HFF-Myc (cell line): ENCODE measurements around the gene LAMC1.

ENCODE experiments used
- DNase-seq: peaks from one replicate; pipeline ENCODE4 v3.0.0-alpha.2; 2011; ENCODE audit warnings: low read depth; ENCODE audit errors: extremely low read depth
- H3K4me3 ChIP-seq: replicated peaks from 2 replicates; pipeline ENCODE4 v1.5.1; 2011; ENCODE audit warnings: low read depth, mild to moderate bottlenecking, control low read depth, low read length
- TF ChIP-seq, protein P1 (sequence below): IDR thresholded peaks from 2 replicates; pipeline ENCODE4 v1.5.1; 2012; ENCODE audit warnings: mild to moderate bottlenecking, low read depth, low read length, control low read depth; ENCODE audit errors: missing control alignments

The LAMC1 gene

DNA sequence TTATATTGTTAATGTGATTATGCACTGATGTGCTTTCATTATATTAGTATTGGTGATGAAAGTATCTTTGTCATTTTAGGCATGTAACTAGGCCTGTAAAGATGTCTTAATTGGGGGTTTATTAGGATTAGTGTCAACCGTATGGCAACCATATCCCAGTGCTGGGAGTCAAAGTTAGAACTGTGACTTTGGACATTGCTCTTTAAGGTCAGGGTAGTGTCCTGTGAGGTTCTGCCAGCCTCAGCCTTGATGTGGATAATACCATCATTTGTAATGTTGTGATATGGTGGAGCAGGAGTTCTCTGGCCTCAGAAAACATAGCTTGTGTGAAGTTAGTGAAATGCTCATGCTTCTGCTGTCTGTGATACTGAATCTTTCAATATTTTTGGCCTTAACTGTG is 59.4 kb downstream of the LAMC1 start:
- TF ChIP-seq, protein P1, sequence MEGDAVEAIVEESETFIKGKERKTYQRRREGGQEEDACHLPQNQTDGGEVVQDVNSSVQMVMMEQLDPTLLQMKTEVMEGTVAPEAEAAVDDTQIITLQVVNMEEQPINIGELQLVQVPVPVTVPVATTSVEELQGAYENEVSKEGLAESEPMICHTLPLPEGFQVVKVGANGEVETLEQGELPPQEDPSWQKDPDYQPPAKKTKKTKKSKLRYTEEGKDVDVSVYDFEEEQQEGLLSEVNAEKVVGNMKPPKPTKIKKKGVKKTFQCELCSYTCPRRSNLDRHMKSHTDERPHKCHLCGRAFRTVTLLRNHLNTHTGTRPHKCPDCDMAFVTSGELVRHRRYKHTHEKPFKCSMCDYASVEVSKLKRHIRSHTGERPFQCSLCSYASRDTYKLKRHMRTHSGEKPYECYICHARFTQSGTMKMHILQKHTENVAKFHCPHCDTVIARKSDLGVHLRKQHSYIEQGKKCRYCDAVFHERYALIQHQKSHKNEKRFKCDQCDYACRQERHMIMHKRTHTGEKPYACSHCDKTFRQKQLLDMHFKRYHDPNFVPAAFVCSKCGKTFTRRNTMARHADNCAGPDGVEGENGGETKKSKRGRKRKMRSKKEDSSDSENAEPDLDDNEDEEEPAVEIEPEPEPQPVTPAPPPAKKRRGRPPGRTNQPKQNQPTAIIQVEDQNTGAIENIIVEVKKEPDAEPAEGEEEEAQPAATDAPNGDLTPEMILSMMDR = no peak
- no peak for DNase-seq
- no peak overlapping the region for H3K4me3 ChIP-seq

DNA sequence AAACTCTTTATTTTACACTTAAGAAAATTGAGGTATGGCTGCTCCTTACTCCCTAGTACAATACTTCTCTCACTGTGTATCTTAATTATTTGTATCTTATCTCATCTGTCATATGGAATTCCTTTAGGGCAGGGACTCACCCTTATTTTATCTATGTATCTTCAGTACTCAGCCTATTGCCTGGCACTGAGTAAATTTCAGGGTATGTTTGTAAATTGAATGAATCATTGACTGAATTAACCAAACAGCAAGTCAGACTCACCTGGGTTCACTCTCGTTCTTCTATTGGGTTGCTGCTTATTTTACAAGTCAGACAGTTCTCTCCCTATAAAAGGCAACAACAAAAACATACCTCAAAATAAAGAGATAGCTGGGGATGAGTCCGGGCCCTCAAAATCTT is 63.8 kb downstream of the LAMC1 start:
- no peak overlapping the region for H3K4me3 ChIP-seq
- TF ChIP-seq, protein P1 = no peak
- no peak for DNase-seq

DNA sequence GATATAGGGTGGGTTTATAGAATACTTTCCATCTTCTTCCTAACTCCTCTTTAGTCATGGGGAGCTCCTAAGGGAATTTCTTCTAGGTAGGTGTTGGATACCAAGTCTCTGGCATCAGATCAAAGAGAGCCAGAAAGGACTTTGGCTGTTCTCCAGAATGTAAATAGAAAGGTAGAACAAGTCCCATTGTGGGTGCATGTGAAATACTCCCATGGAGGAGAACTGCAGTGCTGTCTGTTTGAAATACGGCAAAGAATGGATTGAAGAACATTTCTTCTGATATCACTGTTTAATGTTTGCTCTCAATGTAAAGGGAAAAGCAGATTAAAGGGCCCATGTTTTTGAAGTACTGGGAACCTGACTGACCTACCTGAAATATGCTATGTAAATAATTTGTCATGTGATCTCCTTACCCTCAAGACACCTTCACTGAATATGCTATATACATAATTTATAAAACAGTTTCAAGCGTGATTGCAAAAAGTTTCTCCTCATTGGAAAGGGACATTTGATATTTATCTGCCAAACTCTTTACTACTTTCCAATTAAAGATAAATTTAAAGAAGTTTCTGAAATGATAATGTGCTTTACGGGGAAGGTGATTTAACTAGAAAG is 65.9 kb downstream of the LAMC1 start:
- no peak overlapping the region for H3K4me3 ChIP-seq
- TF ChIP-seq, protein P1 = no peak
- no peak for DNase-seq

DNA sequence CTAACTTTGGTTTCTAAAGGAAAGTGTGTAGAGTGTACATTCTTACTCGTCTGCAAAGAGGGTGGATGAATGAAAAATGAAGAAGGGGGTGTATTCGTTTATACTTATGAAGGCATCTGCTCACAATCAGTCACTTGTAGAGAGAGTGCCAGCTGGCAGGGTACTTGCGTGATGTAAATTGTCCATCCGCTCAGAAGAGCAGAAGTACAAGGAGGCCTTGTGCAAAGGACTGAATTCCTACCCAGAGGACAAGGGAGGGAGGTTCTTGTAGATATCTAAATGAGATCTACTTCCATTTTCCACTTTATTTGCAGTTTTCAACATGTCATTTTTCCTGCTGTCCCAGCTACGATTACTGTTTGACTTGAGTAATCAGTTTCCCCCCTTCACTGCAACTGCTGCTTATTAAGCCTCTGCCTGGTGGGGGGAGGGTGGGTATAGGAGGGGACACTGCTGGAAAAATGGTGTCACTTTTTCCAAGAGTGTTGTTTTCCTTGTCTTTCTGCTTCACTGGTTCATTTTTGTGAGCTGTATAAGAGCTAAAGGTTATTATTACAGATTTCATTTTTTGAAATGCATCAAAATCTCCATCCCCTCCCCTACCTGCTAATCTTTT is 67.3 kb downstream of the LAMC1 start:
- TF ChIP-seq, protein P1 = no peak
- no peak for DNase-seq
- H3K4me3 ChIP-seq = no peak overlapping the region

GRCh38 chr1:183091181-183091580 is 68.0 kb downstream of the LAMC1 start:
- no peak overlapping the region for H3K4me3 ChIP-seq
- TF ChIP-seq, protein P1 = no peak
- no peak for DNase-seq

GRCh38 chr1:183092350-183092749 is 69.1 kb downstream of the LAMC1 start:
- TF ChIP-seq, protein P1 = no peak
- H3K4me3 ChIP-seq = no peak overlapping the region
- no peak for DNase-seq
